HG02588 (cell line): Measurements from ENCODE around the gene SYTL3.

Experiments
- ATAC-seq: cut with Tn5 transposase; IDR thresholded peaks from one replicate; pipeline ENCODE4 v1.9.1; 2021; ENCODE audit warnings: mild to moderate bottlenecking, moderate library complexity; ENCODE audit not compliant: unreplicated experiment

The SYTL3 gene

GRCh38 chr6:158769771-158770432 lies 120.0 kb downstream of the SYTL3 start:
- no peak for ATAC-seq

- ATAC-seq: no peak
These were observed 120.9 kb downstream of the SYTL3 start for GRCh38 chr6:158770533-158771330.

GRCh38 chr6:158771399-158772152 lies 121.7 kb downstream of the SYTL3 start:
- ATAC-seq: no peak

GRCh38 chr6:158772172-158772571 lies 122.3 kb downstream of the SYTL3 start:
- ATAC-seq: no peak

GRCh38 chr6:158772851-158773371 lies 123.1 kb downstream of the SYTL3 start:
- ATAC-seq: no peak

GRCh38 chr6:158773581-158774449 lies 124.0 kb downstream of the SYTL3 start:
- no peak for ATAC-seq

GRCh38 chr6:158774717-158775449 lies 125.0 kb downstream of the SYTL3 start:
- ATAC-seq: no peak

GRCh38 chr6:158775832-158776231 lies 126.0 kb downstream of the SYTL3 start:
- no peak for ATAC-seq

GRCh38 chr6:158776737-158777136 lies 126.9 kb downstream of the SYTL3 start:
- no peak for ATAC-seq

- ATAC-seq: no peak
These were observed 127.7 kb downstream of the SYTL3 start for GRCh38 chr6:158777510-158777909.

GRCh38 chr6:158778005-158778527 lies 128.2 kb downstream of the SYTL3 start:
- no peak for ATAC-seq

- ATAC-seq: no peak
These were observed 130.5 kb downstream of the SYTL3 start for GRCh38 chr6:158780246-158780884.

- no peak for ATAC-seq
These were observed 131.3 kb downstream of the SYTL3 start for GRCh38 chr6:158780988-158781691.

GRCh38 chr6:158781692-158782373 lies 132.0 kb downstream of the SYTL3 start:
- ATAC-seq: no peak

GRCh38 chr6:158782432-158783166 lies 132.7 kb downstream of the SYTL3 start:
- ATAC-seq: no peak

- ATAC-seq: no peak
These were observed 133.3 kb downstream of the SYTL3 start for GRCh38 chr6:158783167-158783450.

GRCh38 chr6:158783851-158784250 lies 134.0 kb downstream of the SYTL3 start:
- ATAC-seq: no peak
